SK-N-SH treated with all-trans-retinoic acid at 6 μM for 48 hours (cell line): ENCODE results near the gene DGKI.

Experiments
- ATAC-seq: fragments of 200-7000 bp; cut with Tn5 transposase; 3 replicates; pipeline ENCODE4 v1.9.1; 2020; ENCODE audit warnings: mild to moderate bottlenecking, moderate library complexity
- ARNTL ChIP-seq: fragments of 450-650 bp; formaldehyde crosslinking; IDR thresholded peaks from 2 replicates; pipeline ENCODE4 v1.5.0; 2020; ENCODE audit warnings: low read depth, mild to moderate bottlenecking, moderate library complexity, borderline replicate concordance
- BACH2 ChIP-seq: fragments of 250-450 bp; sonication (Bioruptor Pico); IDR thresholded peaks from 2 replicates; pipeline ENCODE4 v1.9.0; 2021; ENCODE audit warnings: mild to moderate bottlenecking, borderline replicate concordance
- CREB5 ChIP-seq: fragments of 250-450 bp; sonication (Bioruptor Pico); IDR thresholded peaks from 2 replicates; pipeline ENCODE4 v1.5.1; 2020; ENCODE audit warnings: low read depth, mild to moderate bottlenecking, moderate library complexity
- CSDC2 ChIP-seq: fragments of 250-450 bp; sonication (Bioruptor Pico); IDR thresholded peaks from 2 replicates; pipeline ENCODE4 v1.5.0; 2020; ENCODE audit warnings: mild to moderate bottlenecking, moderate library complexity
- CSRNP3 ChIP-seq: fragments of 250-450 bp; sonication (Bioruptor Pico); IDR thresholded peaks from 2 replicates; pipeline ENCODE4 v1.5.1; 2021; ENCODE audit warnings: mild to moderate bottlenecking, moderate library complexity
- ESRRG ChIP-seq: fragments of 250-450 bp; sonication (Bioruptor Pico); IDR thresholded peaks from 2 replicates; pipeline ENCODE4 v1.6.1; 2021; ENCODE audit warnings: mild to moderate bottlenecking
- GLIS3 ChIP-seq: fragments of 250-450 bp; sonication (Bioruptor Pico); IDR thresholded peaks from 2 replicates; pipeline ENCODE4 v1.5.0; 2020; ENCODE audit warnings: mild to moderate bottlenecking, moderate library complexity
- ISL1 ChIP-seq: fragments of 250-450 bp; sonication (Bioruptor Pico); IDR thresholded peaks from 2 replicates; pipeline ENCODE4 v2.1.2; 2022; ENCODE audit warnings: mild to moderate bottlenecking, moderate library complexity
- OSR1 ChIP-seq: fragments of 250-450 bp; sonication (Bioruptor Pico); IDR thresholded peaks from 2 replicates; pipeline ENCODE4 v1.8.0; 2022; ENCODE audit warnings: moderate library complexity, mild to moderate bottlenecking, inconsistent platforms
- PATZ1 ChIP-seq: fragments of 250-450 bp; sonication (Bioruptor Pico); IDR thresholded peaks from 2 replicates; pipeline ENCODE4 v1.8.0; 2020; ENCODE audit warnings: mild to moderate bottlenecking, moderate library complexity, borderline replicate concordance
- POU6F1 ChIP-seq: fragments of 250-450 bp; sonication (Bioruptor Pico); IDR thresholded peaks from 2 replicates; pipeline ENCODE4 v1.8.0; 2021; ENCODE audit warnings: low read depth, mild to moderate bottlenecking, moderate library complexity, borderline replicate concordance
- PPARA ChIP-seq: fragments of 250-450 bp; sonication (Bioruptor Pico); IDR thresholded peaks from 2 replicates; pipeline ENCODE4 v1.5.0; 2020; ENCODE audit warnings: mild to moderate bottlenecking, borderline replicate concordance
- RARB ChIP-seq: fragments of 250-450 bp; sonication (Bioruptor Pico); IDR thresholded peaks from 2 replicates; pipeline ENCODE4 v1.8.0; 2021; ENCODE audit warnings: mild to moderate bottlenecking, moderate library complexity
- SNAI2 ChIP-seq: fragments of 250-450 bp; sonication (Bioruptor Pico); IDR thresholded peaks from 2 replicates; pipeline ENCODE4 v1.5.0; 2020; ENCODE audit warnings: mild to moderate bottlenecking, moderate library complexity
- TCF4 ChIP-seq: fragments of 250-450 bp; sonication (Bioruptor Pico); IDR thresholded peaks from 2 replicates; pipeline ENCODE4 v1.8.0; 2021; ENCODE audit warnings: mild to moderate bottlenecking, moderate library complexity, borderline replicate concordance
- TOX ChIP-seq: fragments of 250-450 bp; sonication (Bioruptor Pico); IDR thresholded peaks from 2 replicates; pipeline ENCODE4 v1.8.0; 2021; ENCODE audit warnings: mild to moderate bottlenecking, moderate library complexity, borderline replicate concordance
- ZC3H10 ChIP-seq: fragments of 250-450 bp; sonication (Bioruptor Pico); IDR thresholded peaks from 2 replicates; pipeline ENCODE4 v1.5.1; 2021; ENCODE audit warnings: mild to moderate bottlenecking, moderate library complexity
- ZFP3 ChIP-seq: fragments of 250-450 bp; sonication (Bioruptor Pico); IDR thresholded peaks from 2 replicates; pipeline ENCODE4 v1.5.0; 2020; ENCODE audit warnings: mild to moderate bottlenecking, moderate library complexity
- ZFP30 ChIP-seq: fragments of 450-650 bp; formaldehyde crosslinking; IDR thresholded peaks from 2 replicates; pipeline ENCODE4 v1.5.0; 2022; ENCODE audit warnings: mild to moderate bottlenecking, moderate library complexity
- ZNF565 ChIP-seq: fragments of 450-650 bp; formaldehyde crosslinking; conservative IDR thresholded peaks from 2 replicates; pipeline ENCODE4 v1.5.0; 2020; ENCODE audit warnings: low read depth, mild to moderate bottlenecking, moderate library complexity
- ZNF70 ChIP-seq: fragments of 450-650 bp; formaldehyde crosslinking; IDR thresholded peaks from 2 replicates; pipeline ENCODE4 v1.5.0; 2020; ENCODE audit warnings: mild to moderate bottlenecking, moderate library complexity
- ZNF8 ChIP-seq: fragments of 450-650 bp; formaldehyde crosslinking; IDR thresholded peaks from 2 replicates; pipeline ENCODE4 v1.5.0; 2020; ENCODE audit warnings: mild to moderate bottlenecking, moderate library complexity
- TF ChIP-seq, protein P1 (sequence below): fragments of 250-450 bp; sonication (Bioruptor Pico); IDR thresholded peaks from 2 replicates; pipeline ENCODE4 v1.5.0; 2020; ENCODE audit warnings: mild to moderate bottlenecking, moderate library complexity

DGKI gene

DNA sequence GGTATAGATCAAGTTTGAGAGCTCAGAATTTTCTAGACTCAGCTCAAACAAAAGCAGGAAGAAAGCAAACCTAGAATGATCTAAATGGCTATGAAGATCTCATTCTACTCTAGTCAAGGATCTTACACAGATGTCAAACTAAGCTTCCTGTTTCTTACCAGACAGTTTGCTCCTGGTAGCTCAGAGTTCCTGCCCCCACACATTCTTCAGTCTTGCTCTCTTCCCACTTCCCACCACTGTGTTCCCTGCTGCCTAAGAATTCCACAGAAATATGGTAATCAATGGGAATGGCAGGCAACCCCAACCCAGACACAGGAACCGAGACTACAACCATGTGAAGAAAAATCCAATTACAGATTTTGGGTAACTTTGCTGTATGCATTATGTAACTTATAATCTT, 369.8 kb downstream of the DGKI start (continued):
- TF ChIP-seq PATZ1 (CRISPR knock-in tag), result no peak

DNA sequence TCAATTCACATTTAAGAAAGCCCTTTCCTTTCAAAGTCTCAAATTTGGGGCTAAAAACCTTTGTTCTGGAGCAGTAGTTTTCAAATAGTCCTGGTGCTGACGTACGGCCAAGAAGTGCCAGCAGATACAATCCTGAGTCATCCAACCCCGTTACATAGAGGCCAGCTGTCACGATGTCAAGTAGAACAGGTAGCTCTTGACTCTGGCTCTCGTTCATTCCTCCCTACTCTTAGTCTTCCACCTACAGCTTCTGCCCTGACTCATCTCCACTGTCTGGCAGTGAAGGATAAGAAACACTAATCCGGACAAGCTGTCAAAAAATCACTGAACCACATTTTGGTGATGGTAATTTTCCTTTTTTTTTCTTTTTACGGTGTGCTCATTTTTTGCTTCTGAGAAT, 370.8 kb downstream of the DGKI start:
- TF ChIP-seq TOX (CRISPR knock-in tag) (no peak), ZNF70 (CRISPR knock-in tag) (no peak), ZNF565 (CRISPR knock-in tag) (no peak), CSDC2 (CRISPR knock-in tag) (no peak), PATZ1 (CRISPR knock-in tag) (no peak), OSR1 (CRISPR knock-in tag) (no peak), ZFP30 (CRISPR knock-in tag) (no peak), BACH2 (CRISPR knock-in tag) (no peak), ARNTL (no peak), GLIS3 (no peak), ESRRG (CRISPR knock-in tag) (no peak), POU6F1 (CRISPR knock-in tag) (no peak), ZFP3 (no peak), PPARA (CRISPR knock-in tag) (no peak), TCF4 (CRISPR knock-in tag) (no peak), ISL1 (no peak), RARB (no peak), CREB5 (CRISPR knock-in tag) (no peak), ZC3H10 (no peak)
- TF ChIP-seq, protein P1, sequence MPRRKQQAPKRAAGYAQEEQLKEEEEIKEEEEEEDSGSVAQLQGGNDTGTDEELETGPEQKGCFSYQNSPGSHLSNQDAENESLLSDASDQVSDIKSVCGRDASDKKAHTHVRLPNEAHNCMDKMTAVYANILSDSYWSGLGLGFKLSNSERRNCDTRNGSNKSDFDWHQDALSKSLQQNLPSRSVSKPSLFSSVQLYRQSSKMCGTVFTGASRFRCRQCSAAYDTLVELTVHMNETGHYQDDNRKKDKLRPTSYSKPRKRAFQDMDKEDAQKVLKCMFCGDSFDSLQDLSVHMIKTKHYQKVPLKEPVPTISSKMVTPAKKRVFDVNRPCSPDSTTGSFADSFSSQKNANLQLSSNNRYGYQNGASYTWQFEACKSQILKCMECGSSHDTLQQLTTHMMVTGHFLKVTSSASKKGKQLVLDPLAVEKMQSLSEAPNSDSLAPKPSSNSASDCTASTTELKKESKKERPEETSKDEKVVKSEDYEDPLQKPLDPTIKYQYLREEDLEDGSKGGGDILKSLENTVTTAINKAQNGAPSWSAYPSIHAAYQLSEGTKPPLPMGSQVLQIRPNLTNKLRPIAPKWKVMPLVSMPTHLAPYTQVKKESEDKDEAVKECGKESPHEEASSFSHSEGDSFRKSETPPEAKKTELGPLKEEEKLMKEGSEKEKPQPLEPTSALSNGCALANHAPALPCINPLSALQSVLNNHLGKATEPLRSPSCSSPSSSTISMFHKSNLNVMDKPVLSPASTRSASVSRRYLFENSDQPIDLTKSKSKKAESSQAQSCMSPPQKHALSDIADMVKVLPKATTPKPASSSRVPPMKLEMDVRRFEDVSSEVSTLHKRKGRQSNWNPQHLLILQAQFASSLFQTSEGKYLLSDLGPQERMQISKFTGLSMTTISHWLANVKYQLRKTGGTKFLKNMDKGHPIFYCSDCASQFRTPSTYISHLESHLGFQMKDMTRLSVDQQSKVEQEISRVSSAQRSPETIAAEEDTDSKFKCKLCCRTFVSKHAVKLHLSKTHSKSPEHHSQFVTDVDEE (CRISPR knock-in tag), result no peak
- TF ChIP-seq, all 23 proteins: peak for 0

GRCh38 chr7:137474540-137475026, 372.2 kb downstream of the DGKI start:
- ATAC-seq, result no peak
- no peak for TF ChIP-seq CSRNP3 (CRISPR knock-in tag)
- TF ChIP-seq BACH2 (CRISPR knock-in tag), result no peak
- no peak for TF ChIP-seq PPARA (CRISPR knock-in tag)
- TF ChIP-seq ARNTL, result no peak
- TF ChIP-seq ZNF8, result no peak
- TF ChIP-seq CREB5 (CRISPR knock-in tag), result no peak
- TF ChIP-seq ZNF70 (CRISPR knock-in tag), result no peak
- no peak for TF ChIP-seq ZC3H10
- TF ChIP-seq TCF4 (CRISPR knock-in tag), result no peak
- no peak for TF ChIP-seq SNAI2
- no peak for TF ChIP-seq TOX (CRISPR knock-in tag)
- no peak for TF ChIP-seq ZFP30 (CRISPR knock-in tag)
- no peak for TF ChIP-seq GLIS3
- no peak for TF ChIP-seq ZNF565 (CRISPR knock-in tag)
- TF ChIP-seq POU6F1 (CRISPR knock-in tag), result no peak
- TF ChIP-seq RARB, result no peak

More for the DNA sequence above, 370.8 kb downstream of the DGKI start:
- ATAC-seq, result peak; percentile 65
